HG02973 (cell line): ENCODE results near the gene NRCAM.
A peak's percentile ranks its signal among the peaks of the same experiment; 100 is the strongest.

Experiments
- ATAC-seq: cut with Tn5 transposase; IDR thresholded peaks from one replicate; pipeline ENCODE4 v1.9.1; 2021; ENCODE audit warnings: moderate library complexity; ENCODE audit not compliant: unreplicated experiment

The NRCAM gene

GRCh38 chr7:108460964-108461363 lies 4.7 kb upstream of the NRCAM start:
- no peak for ATAC-seq

DNA sequence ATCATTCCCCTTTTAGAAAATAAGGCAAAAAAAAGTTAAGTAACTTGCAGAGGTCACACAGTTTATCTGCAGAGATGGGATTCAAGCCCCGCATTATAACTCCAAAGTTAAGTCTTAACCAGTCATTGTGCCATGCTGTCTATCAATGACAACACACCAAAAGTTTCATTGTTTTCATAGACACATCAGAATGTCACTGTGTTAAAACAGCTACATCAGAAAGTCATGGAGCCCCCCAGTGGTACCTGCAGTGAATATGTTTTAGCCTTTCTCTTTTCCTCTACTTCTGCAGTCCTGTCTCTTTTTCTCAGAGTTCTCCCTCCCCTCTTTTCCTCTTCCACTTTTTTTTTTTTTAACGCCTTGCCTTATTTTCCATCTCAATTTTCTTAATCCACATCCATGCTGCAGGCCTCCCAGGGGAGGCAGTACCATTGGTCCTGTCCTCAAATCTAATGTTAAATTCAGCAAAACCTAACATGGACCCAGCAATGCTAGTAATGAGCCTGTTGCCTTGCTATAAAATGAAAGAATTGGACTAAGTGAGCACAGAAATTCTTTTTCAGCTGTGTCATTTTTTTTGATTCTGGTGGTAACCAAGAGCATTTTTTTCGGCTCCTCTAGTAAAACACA lies 3.8 kb upstream of the NRCAM start:
- ATAC-seq = peak; percentile 40

- no peak for ATAC-seq
Measured at GRCh38 chr7:108457871-108458270, 1.6 kb upstream of the NRCAM start.

GRCh38 chr7:108456845-108457540 lies 757 bp upstream of the NRCAM start:
- no peak for ATAC-seq

DNA sequence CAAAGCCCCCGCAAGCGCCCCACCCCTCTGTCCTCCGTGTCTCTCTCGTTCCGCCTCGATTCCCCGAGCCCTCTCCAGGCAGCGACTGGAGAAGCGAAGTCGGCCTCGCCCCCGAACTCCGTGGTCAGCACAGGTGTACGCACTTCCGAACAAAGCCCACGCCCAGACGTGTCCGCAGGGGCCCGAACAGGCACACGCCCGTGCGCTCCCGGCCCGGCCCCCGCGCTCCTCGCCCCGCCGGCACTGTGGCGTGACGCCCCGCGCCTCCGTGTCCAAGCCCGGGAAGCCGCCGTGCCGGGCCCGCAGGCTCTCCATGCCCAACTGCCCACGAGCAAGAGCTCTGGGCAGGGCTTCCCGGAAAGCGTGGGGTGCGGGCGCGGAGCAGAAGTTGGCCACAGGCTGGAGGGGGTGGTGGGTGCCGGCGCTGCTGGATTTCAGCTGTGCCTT lies 662 bp downstream of the NRCAM start:
- peak; percentile 20 for ATAC-seq

DNA sequence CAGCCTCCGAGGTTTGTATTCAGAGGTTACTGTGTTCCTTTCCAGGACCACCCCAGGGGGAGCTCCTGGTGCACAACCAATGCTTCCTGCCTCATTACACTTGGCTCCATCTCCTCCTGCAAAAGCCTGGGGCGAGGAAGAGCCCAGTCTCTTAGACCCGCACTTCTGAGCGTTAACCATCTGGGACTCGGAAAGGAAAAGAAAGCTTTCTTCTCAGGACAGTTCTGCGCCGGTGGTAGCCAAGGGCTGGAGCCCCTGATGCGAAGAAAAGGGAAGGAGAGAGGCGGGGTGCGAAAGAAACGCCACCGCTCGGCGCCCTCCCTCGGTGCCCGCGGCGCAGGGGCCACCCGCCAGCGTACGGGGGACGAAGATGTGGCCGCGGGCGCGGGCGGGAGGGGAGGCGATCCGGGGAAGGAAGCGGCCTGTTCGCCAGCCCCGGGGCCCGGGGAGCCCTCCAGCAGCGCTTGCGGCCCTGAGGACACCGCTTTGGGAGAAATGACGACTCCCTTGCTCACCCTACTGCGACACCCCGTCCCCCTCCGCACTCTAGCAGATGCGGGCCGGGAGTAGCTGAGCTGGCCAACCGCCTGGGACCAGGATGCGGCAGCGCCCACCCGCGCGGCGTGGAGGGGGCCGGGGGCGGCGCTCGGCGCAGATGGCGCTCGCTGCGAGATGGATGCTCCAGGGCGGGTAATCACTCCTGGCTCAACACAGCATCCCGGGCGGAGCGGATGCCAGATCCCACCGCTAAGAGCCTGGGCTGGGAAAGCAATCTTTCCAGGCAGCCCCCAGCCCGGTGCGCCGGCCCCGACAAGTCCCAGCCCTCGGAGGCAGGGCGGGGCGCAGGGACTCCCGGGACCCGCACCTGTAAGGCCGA lies 1.3 kb downstream of the NRCAM start:
- ATAC-seq = no peak

DNA sequence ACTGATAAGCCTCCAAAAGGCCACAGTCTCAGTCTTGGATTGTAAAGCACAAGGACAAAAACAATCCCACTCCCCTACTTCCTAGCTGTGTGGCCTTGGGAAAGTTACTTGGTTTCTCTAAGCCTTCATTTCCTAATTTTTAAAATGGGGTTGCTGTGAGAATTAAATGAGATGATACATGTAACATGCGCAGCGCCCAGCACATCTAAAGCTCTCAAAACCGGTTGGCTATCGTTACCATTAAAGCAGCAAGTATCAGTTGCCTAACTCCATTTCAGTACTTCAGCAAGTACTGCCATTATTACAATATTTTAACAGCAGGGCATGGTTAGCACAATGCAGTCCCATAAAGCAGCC lies 1.9 kb downstream of the NRCAM start:
- no peak for ATAC-seq

- ATAC-seq = no peak
Measured at GRCh38 chr7:108453320-108453719, 2.9 kb downstream of the NRCAM start.

DNA sequence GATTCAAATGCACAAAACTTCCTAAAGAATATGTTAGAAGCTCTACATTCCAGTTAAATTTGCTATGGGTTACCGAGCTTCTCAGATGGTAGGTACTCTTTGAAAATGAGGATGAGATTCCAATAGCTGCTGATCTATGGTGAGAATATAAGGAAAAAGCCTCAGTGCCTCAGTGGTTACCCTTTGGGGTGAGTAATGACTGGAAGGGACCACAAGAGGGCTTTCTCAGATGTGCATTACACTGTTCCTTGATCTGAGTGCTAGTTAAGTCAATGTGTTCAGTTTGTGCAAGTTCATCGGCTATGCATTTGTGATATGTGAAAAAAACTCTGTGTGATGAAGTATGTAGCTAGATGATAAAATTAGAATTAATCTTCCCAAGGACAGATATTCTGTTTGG lies 3.5 kb downstream of the NRCAM start:
- ATAC-seq = no peak

GRCh38 chr7:108451296-108451848 lies 4.9 kb downstream of the NRCAM start:
- no peak for ATAC-seq

GRCh38 chr7:108450160-108450559 lies 6.1 kb downstream of the NRCAM start:
- no peak for ATAC-seq

DNA sequence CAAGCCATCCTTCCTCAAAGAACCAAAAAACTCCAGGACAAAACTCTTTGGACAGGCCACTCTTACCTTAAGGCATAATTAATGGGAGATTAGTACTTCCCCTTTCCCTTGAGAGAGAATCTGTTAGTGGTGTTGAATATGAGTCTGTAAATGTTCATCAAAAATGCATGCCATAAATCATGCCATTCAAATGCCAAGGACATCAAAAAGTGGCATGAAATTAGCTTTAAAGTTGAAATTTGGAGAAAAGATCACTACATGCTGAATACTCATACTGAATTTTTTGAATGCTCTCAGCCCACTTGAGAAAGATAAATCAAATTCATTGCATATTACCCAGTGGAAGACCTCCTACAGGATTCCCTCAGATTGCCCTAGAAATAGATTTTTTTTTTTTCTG lies 6.7 kb downstream of the NRCAM start:
- ATAC-seq = no peak

DNA sequence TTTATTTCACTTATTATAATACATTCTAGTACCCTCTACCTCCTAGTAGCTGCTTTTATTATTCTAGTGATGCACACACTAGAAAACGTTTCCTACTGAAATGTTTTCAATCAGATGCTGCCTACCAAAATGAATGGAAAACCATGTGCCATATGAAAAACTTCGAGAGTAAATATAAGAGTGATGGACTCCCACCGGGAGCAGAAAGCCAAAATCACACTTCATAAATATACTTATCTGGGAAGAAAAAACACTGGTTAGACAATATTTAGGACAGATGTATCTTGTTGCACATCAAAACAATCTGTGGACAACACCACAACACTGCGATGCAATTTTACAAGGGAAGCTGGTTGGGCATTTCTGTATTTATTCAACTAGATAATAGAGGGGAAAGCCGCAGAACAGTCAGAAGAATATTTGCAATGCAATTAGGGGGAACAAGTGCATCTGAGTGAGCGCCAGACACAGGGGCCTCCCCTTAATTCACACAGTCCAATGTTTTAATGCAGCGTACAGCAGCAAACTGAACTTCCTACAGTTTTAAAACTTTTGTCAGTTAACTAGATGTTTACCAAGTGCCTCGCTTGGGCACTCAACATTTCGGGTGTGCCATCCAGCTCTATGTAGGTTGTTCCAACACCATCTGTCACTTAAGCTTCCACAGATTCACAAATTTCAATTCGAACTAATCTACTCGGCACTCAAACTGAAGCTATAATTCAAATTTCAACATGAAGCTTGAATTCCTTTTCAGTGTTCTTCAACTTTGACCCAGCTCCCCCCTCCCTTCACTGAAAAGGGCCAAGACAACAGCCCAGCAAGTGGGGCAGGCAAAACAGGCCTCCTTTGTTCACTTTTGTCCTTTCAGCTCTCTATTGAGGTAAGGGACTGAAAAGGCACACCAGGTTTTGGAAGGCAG lies 7.4 kb downstream of the NRCAM start:
- ATAC-seq = no peak

- ATAC-seq = no peak
Measured at GRCh38 chr7:108442039-108442568, 14.1 kb downstream of the NRCAM start.

GRCh38 chr7:108441392-108441955 lies 14.8 kb downstream of the NRCAM start:
- ATAC-seq = no peak

- no peak for ATAC-seq
Measured at GRCh38 chr7:108440613-108441012, 15.6 kb downstream of the NRCAM start.

GRCh38 chr7:108436906-108437305 lies 19.3 kb downstream of the NRCAM start:
- no peak for ATAC-seq

DNA sequence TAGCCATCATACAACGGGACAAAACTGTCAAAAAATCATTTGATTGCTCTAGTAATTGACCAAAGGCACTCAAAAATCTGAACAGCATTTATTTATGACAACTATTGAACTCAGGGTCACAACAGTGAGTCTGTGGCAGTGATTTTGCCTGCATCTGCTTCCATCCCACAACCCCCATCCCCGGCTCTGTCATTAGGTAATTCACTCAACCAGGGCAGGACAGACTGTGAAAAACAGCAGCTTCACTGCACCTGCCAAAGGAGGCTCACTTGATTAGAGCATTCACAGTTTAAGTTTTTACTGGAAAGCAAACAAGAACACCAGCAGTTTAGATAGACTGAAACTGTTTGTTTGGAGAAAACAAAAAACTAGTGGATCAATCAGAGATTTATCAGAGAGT lies 22.2 kb downstream of the NRCAM start:
- no peak for ATAC-seq

DNA sequence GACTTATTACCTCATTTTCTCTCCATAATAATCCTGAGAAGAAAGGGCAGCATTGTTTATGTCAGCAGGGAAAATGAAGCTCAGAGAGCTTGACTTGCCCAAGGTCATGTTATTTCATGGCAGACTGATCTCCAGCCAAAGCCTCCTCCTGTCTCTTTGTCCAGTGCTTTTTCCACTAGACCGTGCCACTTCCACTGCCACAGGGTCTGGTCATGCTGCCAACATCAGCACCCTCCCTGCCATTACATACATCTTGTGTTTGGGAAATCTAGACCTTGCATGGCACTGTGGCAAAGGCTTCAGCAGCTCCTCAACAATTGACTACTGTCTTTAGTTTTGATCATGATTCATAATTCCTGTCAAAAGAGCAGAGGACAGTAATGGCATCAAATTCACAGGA lies 25.1 kb downstream of the NRCAM start:
- ATAC-seq = no peak

DNA sequence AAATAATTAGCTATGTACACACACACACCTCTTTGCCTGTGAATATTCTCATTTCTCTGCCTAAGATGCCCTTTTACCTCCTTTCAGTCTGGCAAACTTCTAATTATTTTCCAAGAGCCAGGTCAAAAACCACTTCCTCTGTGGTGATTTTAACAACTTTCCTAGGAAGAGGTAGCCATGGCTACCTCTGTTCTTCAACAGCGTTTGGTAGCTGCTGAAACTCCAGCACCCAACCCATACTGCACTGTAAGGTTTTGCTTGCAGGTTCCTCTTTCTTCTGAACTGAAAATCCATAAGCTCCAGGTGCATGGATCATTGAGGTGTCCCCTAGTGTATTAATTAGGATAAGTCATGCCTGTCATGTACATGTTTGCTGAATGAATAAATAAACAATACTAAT lies 25.6 kb downstream of the NRCAM start:
- no peak for ATAC-seq
